H9 (cell line): ENCODE results near the gene OMP. TPM values are rescaled to one million over a fixed set of nuclear protein-coding genes. Genes with fewer than 3 reads are reported as not detected.

ENCODE experiments used
- DNase-seq: peaks from one replicate; pipeline ENCODE4 v3.0.0-alpha.2; 2017
- H2AFZ ChIP-seq: one replicate; pipeline ENCODE4 v1.6.1; 2013; ENCODE audit warnings: mild to moderate bottlenecking, low read length, control low read depth, moderate library complexity
- H2AK5ac ChIP-seq: 2 replicates; pipeline ENCODE4 v1.6.1; 2013; ENCODE audit warnings: low read length, control low read depth, mixed read lengths; ENCODE audit not compliant: insufficient read length
- H2BK120ac ChIP-seq: one replicate; pipeline ENCODE4 v1.6.1; 2013; ENCODE audit warnings: low read depth, mild to moderate bottlenecking, low read length, control low read depth, inconsistent platforms; ENCODE audit not compliant: poor library complexity, severe bottlenecking
- H2BK12ac ChIP-seq: 2 replicates; pipeline ENCODE4 v1.6.1; 2013; ENCODE audit warnings: low read length, control low read depth, mixed read lengths, low read depth; ENCODE audit not compliant: insufficient read length
- H2BK15ac ChIP-seq: 2 replicates; pipeline ENCODE4 v1.6.1; 2013; ENCODE audit warnings: low read depth, low read length, control low read depth
- H2BK20ac ChIP-seq: one replicate; pipeline ENCODE4 v1.6.1; 2013; ENCODE audit warnings: low read depth, mild to moderate bottlenecking, low read length, control low read depth, inconsistent platforms; ENCODE audit not compliant: poor library complexity, severe bottlenecking
- H2BK5ac ChIP-seq: 2 replicates; pipeline ENCODE4 v1.6.1; 2013; ENCODE audit warnings: low read length, control low read depth, mixed read lengths; ENCODE audit not compliant: insufficient read length
- H3K14ac ChIP-seq: 2 replicates; pipeline ENCODE4 v1.6.1; 2013; ENCODE audit warnings: low read length, control low read depth; ENCODE audit not compliant: insufficient read depth
- H3K18ac ChIP-seq: 2 replicates; pipeline ENCODE4 v1.6.1; 2013; ENCODE audit warnings: low read depth, mild to moderate bottlenecking, mixed read lengths, low read length, control low read depth; ENCODE audit not compliant: insufficient read length
- H3K23ac ChIP-seq: 2 replicates; pipeline ENCODE4 v1.6.1; 2013; ENCODE audit warnings: low read length, control low read depth, mixed read lengths, low read depth; ENCODE audit not compliant: insufficient read length
- H3K23me2 ChIP-seq: 2 replicates; pipeline ENCODE4 v1.6.1; 2013; ENCODE audit warnings: low read depth, mild to moderate bottlenecking, mixed read lengths, low read length, control low read depth; ENCODE audit not compliant: insufficient read length, poor library complexity, severe bottlenecking
- H3K27ac ChIP-seq: 2 replicates; pipeline ENCODE4 v1.5.1; 2013; ENCODE audit warnings: low read length, control low read depth, mixed read lengths, low read depth; ENCODE audit not compliant: insufficient read length
- H3K27me3 ChIP-seq: 2 replicates; pipeline ENCODE4 v1.6.1; 2013; ENCODE audit warnings: low read length, control low read depth, inconsistent platforms; ENCODE audit not compliant: insufficient read depth
- H3K4ac ChIP-seq: 2 replicates; pipeline ENCODE4 v1.6.1; 2013; ENCODE audit warnings: low read depth, mild to moderate bottlenecking, control low read depth, inconsistent platforms, low read length, moderate library complexity
- H3K4me1 ChIP-seq: 2 replicates; pipeline ENCODE4 v1.6.1; 2013; ENCODE audit warnings: low read length, control low read depth, inconsistent platforms; ENCODE audit not compliant: insufficient read depth
- H3K4me2 ChIP-seq: 2 replicates; pipeline ENCODE4 v1.6.1; 2013; ENCODE audit warnings: low read length, control low read depth, mixed read lengths; ENCODE audit not compliant: insufficient read length, insufficient read depth
- H3K56ac ChIP-seq: 2 replicates; pipeline ENCODE4 v1.6.1; 2013; ENCODE audit warnings: low read depth, mild to moderate bottlenecking, mixed read lengths, low read length, control low read depth; ENCODE audit not compliant: insufficient read length
- H3K79me1 ChIP-seq: 2 replicates; pipeline ENCODE4 v1.6.1; 2013; ENCODE audit warnings: low read depth, mild to moderate bottlenecking, moderate library complexity, low read length, control low read depth, inconsistent platforms; ENCODE audit not compliant: insufficient read depth, poor library complexity, severe bottlenecking
- H3K79me2 ChIP-seq: 2 replicates; pipeline ENCODE4 v1.6.1; 2013; ENCODE audit warnings: low read length, control low read depth, inconsistent platforms; ENCODE audit not compliant: insufficient read depth
- H3K9ac ChIP-seq: 2 replicates; pipeline ENCODE4 v1.6.1; 2013; ENCODE audit warnings: low read length, control low read depth, mixed read lengths; ENCODE audit not compliant: insufficient read length; ENCODE audit errors: extremely low read depth
- H3K9me3 ChIP-seq: one replicate; pipeline ENCODE4 v1.6.1; 2013; ENCODE audit warnings: low read depth, low read length, inconsistent platforms; ENCODE audit not compliant: control insufficient read depth
- H3T11ph ChIP-seq: one replicate; pipeline ENCODE4 v1.6.1; 2013; ENCODE audit warnings: mild to moderate bottlenecking, low read length, control low read depth, inconsistent platforms
- H4K20me1 ChIP-seq: one replicate; pipeline ENCODE4 v1.6.1; 2013; ENCODE audit not compliant: control insufficient read depth, insufficient read length, insufficient read depth
- H4K5ac ChIP-seq: 2 replicates; pipeline ENCODE4 v1.6.1; 2013; ENCODE audit warnings: low read depth, mild to moderate bottlenecking, mixed read lengths, low read length, control low read depth; ENCODE audit not compliant: insufficient read length
- H4K8ac ChIP-seq: replicated peaks from 2 replicates; pipeline ENCODE4 v1.6.1; 2013; ENCODE audit warnings: low read length, control low read depth, mixed read lengths, low read depth; ENCODE audit not compliant: insufficient read length
- H4K91ac ChIP-seq: 2 replicates; pipeline ENCODE4 v1.6.1; 2013; ENCODE audit warnings: low read depth, mild to moderate bottlenecking, moderate library complexity, mixed read lengths, low read length, control low read depth; ENCODE audit not compliant: insufficient read length
- H3K27ac Mint-ChIP-seq, 3 experiments: 2 replicates in 2 of 3; 3 replicates in 1 of 3; pipeline ENCODE4 v1.8.0; 2020 to 2021; ENCODE audit warnings: mixed read lengths in 3 of 3, mild to moderate bottlenecking in 1 of 3, moderate library complexity in 1 of 3
- H3K27me3 Mint-ChIP-seq: 2 replicates; pipeline ENCODE4 v1.8.0; 2021; ENCODE audit warnings: low read depth, mild to moderate bottlenecking, moderate library complexity, mixed read lengths
- H3K36me3 Mint-ChIP-seq, 3 experiments: 2 replicates in 2 of 3; 3 replicates in 1 of 3; pipeline ENCODE4 v1.8.0; 2020 to 2021; ENCODE audit warnings: low read depth in 3 of 3, mixed read lengths in 3 of 3; ENCODE audit not compliant: insufficient read depth in 1 of 3
- H3K4me1 Mint-ChIP-seq, 2 experiments: 2 replicates each; pipeline ENCODE4 v1.8.0; 2020; ENCODE audit warnings: mixed read lengths in 2 of 2
- H3K4me3 Mint-ChIP-seq, 2 experiments: 2 replicates in 1 of 2; 3 replicates in 1 of 2; pipeline ENCODE4 v1.8.0; 2020 to 2021; ENCODE audit warnings: mild to moderate bottlenecking in 2 of 2, mixed read lengths in 2 of 2, moderate library complexity in 1 of 2
- H3K9me3 Mint-ChIP-seq, 2 experiments: 2 replicates in 1 of 2; 3 replicates in 1 of 2; pipeline ENCODE4 v1.8.0; 2020; ENCODE audit warnings: mild to moderate bottlenecking in 2 of 2, mixed read lengths in 2 of 2, moderate library complexity in 1 of 2
- WGBS: extraction: QIAGEN DNeasy Blood & Tissue Kit; methylation state at CpG from one replicate; pipeline ENCODE4 v1.1.7; 2013; ENCODE audit warnings: missing lambda C conversion rate, low lambda C conversion rate, mixed read lengths; ENCODE audit not compliant: insufficient read length; ENCODE audit errors: extremely low coverage; 5-methylcytosine and 5-hydroxymethylcytosine counted together
- total RNA-seq: library from RNA; stranded (reverse); gene quantifications from 2 replicates; pipeline ENCODE4 v1.2.1, GENCODE V29; 2021
- TF ChIP-seq, protein P1 (sequence below): fragments of 200-600 bp; sonication (generic); conservative IDR thresholded peaks from 3 replicates; pipeline ENCODE4 v1.8.0; 2021; ENCODE audit warnings: antibody characterized with exemption, mild to moderate bottlenecking

OMP gene
- total RNA-seq, 1 experiment from 2014 or later: not detected

DNA sequence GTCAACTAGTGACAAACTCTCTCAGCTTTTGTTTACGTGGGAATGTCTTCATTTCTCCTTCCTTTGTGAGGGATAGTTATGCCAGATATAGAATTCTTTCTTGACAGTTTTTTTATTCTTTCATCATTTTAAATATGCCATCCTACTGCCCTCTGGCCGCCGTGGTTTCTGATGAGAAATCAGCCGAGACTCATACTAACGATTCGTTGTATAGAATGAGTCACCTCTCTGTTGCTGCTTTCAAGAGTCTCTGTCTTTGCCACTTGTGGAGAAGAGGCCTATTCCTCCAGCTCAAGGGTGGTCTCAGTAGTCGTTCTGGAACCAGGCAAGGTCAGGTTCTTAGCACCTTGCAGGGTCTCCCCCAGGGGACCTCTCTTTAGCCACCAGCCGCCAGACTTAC, 33.4 kb downstream of the OMP start:
- Histone ChIP-seq H3K23ac (no peak overlapping the region), H2AFZ (no peak overlapping the region), H3K23me2 (no peaks in the 10 kb centered on the region), H2BK120ac (no peak overlapping the region), H4K8ac (no peak overlapping the region), H3K4me2 (no peak overlapping the region), H2BK15ac (no peak overlapping the region), H3K4ac (no peak overlapping the region), H3K27me3 (no peaks in the 10 kb centered on the region), H2BK5ac (no peak overlapping the region), H3K56ac (no peak overlapping the region), H3T11ph (no peak overlapping the region), H4K91ac (no peak overlapping the region), H3K79me1 (no peaks in the 10 kb centered on the region), H4K5ac (no peak overlapping the region), H3K9ac (no peak overlapping the region), H2AK5ac (no peak overlapping the region), H2BK20ac (no peak overlapping the region), H3K14ac (no peak overlapping the region), H2BK12ac (no peak overlapping the region), H3K9me3 (no peaks in the 10 kb centered on the region), H3K4me1 (no peaks in the 10 kb centered on the region; the same call in 1 of the 2 replicates), H3K79me2 (no peaks in the 10 kb centered on the region), H3K27ac (no peak overlapping the region), H4K20me1 (peaks cover 2% of the 10 kb centered on the region), H3K18ac (no peak overlapping the region)
- Mint-ChIP-seq H3K27ac (no peak overlapping the region), H3K9me3 (no peaks in the 10 kb centered on the region), H3K36me3 (no peaks in the 10 kb centered on the region), H3K27me3 (no peaks in the 10 kb centered on the region), H3K4me1 (peaks cover 10 to 15% of the 10 kb centered on the region in 2 experiments), H3K4me3 (no peak overlapping the region)
- no CpG with 5 or more reads among the region's 8 CpGs for WGBS
- no peak for DNase-seq
- TF ChIP-seq, protein P1, sequence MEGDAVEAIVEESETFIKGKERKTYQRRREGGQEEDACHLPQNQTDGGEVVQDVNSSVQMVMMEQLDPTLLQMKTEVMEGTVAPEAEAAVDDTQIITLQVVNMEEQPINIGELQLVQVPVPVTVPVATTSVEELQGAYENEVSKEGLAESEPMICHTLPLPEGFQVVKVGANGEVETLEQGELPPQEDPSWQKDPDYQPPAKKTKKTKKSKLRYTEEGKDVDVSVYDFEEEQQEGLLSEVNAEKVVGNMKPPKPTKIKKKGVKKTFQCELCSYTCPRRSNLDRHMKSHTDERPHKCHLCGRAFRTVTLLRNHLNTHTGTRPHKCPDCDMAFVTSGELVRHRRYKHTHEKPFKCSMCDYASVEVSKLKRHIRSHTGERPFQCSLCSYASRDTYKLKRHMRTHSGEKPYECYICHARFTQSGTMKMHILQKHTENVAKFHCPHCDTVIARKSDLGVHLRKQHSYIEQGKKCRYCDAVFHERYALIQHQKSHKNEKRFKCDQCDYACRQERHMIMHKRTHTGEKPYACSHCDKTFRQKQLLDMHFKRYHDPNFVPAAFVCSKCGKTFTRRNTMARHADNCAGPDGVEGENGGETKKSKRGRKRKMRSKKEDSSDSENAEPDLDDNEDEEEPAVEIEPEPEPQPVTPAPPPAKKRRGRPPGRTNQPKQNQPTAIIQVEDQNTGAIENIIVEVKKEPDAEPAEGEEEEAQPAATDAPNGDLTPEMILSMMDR: no peak
